Fibroblast of skin of scalp (primary cell): ENCODE data around the gene CDC42EP5. TPM values are rescaled to one million over a fixed set of nuclear protein-coding genes. Genes with fewer than 3 reads are reported as not detected.
"Not testable (repeated sequence)": the region's sequence is repeated elsewhere in the genome, so short reads cannot be mapped to it uniquely, and the experiment has no call there.

Source experiments
- DNase-seq: peaks from one replicate; pipeline ENCODE4 v3.0.0-alpha.2; 2013
- polyA plus RNA-seq, 2 experiments: library from polyadenylated mRNA; unstranded; fragments of 120-200 nt; gene quantifications; one replicate each; pipeline ENCODE4 v1.2.1, GENCODE V29; 2013; ENCODE audit not compliant: insufficient read length in 2 of 2

CDC42EP5 gene, protein sequence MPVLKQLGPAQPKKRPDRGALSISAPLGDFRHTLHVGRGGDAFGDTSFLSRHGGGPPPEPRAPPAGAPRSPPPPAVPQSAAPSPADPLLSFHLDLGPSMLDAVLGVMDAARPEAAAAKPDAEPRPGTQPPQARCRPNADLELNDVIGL
- 74.5 TPM for polyA plus RNA-seq (2013, experiment 1 of 2; ENCODE audit: insufficient read length)
- polyA plus RNA-seq (2013, experiment 2 of 2; ENCODE audit: insufficient read length) = 67.7 TPM

- peak; percentile 93 for DNase-seq
Measured at GRCh38 chr19:54473071-54473891, at the start of gene CDC42EP5. Gene CDC42EP5 (minus strand): TSS chr19:54473296. CDS start chr19:54465547, 7,749 bp downstream.

DNA sequence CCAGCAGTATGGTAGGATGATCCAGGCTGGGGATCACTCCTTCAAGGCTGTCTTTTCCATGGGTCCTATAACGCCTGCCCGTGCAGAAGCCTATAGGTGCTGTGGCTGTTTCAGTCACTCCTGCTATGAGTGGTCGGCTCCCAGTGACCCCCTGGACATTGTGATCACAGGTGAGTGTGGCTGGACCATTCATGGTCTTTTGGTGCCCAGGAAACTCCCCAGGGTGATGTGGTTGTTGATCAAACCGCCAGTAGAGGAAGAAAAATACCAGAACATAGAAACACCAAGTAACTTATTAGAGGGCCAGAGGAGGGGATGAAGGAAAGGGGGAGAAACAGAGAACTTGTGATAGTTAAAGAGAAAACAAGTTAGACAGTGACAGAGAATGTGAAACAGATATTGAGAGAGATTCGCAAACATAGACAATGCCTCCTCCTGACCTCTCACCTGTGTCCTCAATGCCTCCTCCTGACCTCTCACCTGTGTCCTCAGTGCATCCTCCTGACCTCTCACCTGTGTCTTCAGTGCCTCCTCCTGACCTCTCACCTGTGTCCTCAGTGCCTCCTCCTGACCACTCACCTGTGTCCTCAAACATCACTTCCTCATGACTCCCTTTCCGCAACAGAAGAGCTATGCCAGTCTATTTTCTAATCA, 48.9 kb upstream of the CDC42EP5 start:
- DNase-seq = no peak

DNA sequence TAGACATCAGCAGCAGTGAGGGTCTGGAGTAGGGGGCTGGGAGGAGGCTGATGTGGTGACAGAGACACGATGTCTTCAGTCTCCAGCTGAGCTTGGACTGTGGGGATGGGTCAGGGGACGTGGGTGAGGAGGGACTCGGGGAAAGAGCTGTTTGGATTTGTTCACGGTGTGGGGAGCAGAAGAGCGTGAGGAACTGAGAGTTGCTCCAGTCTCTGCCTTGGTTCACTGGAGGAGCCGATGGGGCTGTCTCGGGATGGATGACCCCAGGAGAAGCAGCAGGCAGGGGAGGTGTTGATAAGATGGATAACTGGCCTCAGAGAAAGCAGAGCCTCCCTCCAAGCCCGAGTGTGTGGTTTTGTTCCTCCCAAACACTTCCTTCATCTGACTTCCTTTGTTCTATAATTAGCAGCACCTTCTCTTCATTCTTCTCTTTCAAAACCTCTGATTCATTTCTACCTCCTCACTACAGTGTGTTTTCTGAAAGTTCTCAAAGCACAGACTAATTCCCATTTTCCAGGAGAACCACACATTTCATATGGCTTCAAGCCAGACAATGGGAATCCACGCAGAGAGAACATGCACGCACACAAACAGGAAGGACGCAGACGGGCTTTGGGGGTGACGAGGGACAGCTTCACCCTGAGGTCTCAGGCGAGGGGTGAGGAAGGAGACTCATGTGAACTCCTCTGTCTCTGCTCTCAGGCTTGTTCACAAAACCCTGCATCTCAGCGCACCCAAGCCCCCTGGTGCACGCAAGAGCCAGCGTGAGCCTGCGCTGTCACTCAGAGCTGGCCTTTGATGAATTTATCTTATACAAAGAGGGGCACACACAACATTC, 48.1 kb upstream of the CDC42EP5 start:
- DNase-seq = no peak

GRCh38 chr19:54518844-54519243, 45.7 kb upstream of the CDC42EP5 start:
- no peak for DNase-seq

DNA sequence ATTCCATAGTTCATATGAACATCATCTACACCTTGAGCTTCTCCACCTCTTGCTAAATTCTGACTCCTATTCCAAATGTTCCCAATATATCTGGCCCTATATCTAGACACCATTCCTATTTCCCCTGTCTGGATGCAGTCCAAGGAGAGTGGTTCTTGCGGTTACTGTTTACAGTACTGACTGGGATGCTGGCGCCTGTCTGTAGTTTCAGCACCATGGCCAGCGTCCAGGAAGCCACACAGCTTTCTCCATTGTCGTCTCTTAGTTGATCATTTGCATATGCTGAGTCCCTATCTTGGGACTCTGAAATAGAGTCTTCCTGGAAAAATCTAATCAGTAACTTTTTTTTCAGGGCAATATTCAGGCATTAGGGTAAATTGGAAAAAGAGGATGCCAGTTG, 44.4 kb upstream of the CDC42EP5 start:
- peak; percentile 35 for DNase-seq

DNA sequence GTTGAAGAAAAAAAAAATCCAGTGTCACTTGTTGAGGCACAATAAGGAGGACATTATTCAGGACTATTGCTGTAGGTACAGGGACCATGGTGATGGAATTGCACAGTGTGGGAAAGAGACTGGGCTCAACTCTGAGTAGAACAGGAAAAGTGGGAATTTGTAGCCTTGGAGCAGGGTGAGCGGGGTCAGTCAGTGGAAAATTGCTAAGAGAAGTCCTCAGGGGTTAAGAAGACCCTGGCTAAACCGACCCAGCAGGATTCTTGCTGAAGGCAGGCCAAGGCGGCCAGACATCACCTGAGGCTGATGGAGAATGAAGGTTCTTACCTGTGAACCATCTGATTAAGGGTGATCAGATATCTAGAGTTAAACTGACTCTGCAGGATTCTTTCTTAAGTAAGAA, 42.1 kb upstream of the CDC42EP5 start:
- DNase-seq = no peak

GRCh38 chr19:54509200-54509940, 36.3 kb upstream of the CDC42EP5 start:
- DNase-seq = not testable (repeated sequence)

DNA sequence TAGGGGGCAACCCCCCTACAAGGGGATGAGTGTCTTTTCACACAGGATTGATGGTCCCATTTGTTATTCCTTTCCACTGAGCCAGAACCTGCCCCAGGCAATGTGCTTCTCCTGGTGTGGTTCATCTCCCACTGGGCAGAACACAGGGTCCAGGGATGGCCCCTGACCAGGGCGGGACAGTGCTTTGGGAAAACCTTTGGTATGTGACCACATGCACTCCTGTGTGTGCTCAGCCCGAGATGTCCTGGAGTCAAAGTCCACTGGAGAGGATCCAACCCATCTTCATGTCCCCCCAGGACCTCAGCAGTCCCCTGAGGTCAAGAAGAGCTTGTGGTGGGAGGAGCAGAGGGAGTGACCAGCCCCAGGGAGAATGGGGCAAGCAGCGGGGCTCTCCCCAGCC, 35.4 kb upstream of the CDC42EP5 start:
- not testable (repeated sequence) for DNase-seq

DNA sequence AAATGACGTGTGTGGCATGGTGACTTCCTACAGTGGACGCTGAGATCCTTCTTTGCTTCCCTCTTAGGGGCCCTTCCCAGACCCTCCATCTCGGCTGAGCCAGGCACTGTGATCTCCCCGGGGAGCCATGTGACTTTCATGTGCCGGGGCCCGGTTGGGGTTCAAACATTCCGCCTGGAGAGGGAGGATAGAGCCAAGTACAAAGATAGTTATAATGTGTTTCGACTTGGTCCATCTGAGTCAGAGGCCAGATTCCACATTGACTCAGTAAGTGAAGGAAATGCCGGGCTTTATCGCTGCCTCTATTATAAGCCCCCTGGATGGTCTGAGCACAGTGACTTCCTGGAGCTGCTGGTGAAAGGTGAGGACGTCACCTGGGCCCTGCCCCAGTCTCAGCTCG, 34.7 kb upstream of the CDC42EP5 start:
- no peak for DNase-seq

DNA sequence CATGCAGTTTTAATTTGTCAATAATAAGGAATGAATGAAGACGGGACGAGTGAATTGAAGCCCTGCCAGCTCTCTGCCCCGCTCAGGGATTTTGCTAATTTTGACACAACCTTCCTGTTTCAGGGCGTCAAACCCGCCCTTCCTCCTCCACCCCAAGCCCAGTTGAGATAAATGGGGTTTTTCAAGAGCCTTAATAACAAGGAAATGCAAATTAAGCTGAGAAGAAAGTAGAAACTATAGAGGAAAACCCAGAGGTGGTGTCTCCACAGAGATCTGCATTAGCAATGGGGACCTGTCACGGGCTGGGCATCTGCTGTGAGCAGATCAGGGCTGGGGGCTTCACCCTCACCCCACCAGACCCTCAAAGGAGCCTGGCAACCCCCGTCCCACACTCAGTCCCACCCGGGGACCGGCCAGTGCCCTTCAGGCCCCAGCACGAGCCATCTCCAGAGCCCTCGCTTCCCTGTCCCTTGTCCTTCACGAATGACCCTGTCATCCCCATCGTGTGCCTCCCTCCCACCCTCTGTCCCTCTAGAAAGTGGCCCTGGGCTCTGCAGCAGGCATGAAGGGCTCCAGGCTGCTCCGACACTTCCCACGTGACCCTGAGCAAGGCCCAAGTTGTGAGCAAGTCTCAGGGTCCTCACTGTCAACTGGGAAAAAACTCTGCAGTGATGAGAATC, 34.1 kb upstream of the CDC42EP5 start:
- not testable (repeated sequence) for DNase-seq

DNA sequence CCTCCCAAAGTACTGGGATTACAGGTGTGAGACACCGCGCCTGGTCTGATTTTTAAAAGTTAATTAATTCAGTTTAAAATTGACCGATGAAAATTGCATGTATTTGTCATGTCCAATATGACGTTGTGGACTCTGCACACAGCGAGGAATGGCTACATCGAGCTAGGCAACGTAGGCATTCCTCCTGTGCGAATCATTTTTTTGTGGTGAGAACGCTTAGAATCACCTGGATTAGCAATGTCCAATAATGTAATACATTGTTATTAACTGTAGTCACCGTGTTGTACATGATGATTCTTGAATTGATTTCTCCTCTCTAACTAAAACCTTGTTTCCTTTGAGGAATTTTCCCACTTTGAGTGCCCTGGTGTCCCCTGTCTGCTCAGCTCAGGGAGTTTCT, 33.0 kb upstream of the CDC42EP5 start:
- no peak for DNase-seq

DNA sequence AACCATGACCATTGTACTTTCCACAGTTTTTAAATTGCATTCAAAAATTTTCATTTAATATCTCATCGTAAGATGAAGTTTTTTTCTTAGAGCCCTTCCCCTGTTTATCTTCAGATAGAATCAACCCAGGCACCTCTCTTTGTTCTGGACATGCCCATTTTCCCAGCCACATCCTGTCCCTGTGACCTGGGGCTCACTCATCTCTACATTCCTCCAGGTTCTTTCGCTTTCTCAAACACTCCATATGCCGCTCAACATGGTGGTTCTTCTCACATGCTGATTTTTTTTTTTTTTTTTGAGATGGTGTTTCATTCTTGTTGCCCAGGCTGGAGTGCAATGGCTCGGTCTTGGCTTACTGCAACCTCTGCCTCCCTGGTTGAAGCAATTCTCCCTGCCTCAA, 32.4 kb upstream of the CDC42EP5 start:
- DNase-seq = not testable (repeated sequence)

- DNase-seq = no peak
Measured at GRCh38 chr19:54502518-54503048, 29.5 kb upstream of the CDC42EP5 start, which contains the start of gene LAIR2. Gene LAIR2 (plus strand): TSS chr19:54502831. CDS start chr19:54502919, 88 bp downstream.

- not testable (repeated sequence) for DNase-seq
Measured at GRCh38 chr19:54498451-54498772, 25.3 kb upstream of the CDC42EP5 start.

DNA sequence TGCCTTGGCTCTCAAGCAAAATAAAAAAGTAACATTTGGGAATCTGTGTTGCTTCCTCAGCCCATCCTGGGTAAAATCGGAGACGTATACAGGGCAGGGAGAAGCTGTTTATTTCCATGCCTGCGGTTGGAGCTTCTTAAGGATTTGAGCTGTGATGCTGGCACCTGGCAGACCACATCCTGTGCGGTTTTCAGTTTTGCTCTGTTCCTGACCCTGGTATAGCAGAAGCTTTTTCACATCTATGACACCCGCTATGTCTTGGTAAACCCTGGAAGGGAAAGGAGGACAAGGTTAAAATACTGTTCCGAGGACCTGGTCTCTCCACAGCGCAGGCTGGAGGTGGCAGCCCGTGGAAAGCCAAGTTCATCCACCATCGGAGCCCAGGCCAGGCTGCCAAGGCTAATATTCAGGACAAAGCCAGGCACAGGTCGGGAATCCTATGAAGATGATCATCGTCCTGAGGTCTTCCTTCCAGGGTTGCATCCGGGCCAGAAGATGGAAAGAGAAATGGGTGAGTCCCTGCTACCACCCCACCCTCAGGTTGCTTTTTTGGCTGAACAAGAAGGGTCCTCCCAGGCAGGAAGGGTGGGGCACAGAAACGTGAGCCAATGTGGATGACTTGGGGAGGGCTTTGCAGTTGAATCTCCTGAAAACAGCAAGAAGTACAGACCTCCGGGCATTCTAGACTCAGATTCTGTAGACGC, 24.8 kb upstream of the CDC42EP5 start:
- DNase-seq = not testable (repeated sequence)

GRCh38 chr19:54495284-54495683, 22.2 kb upstream of the CDC42EP5 start:
- not testable (repeated sequence) for DNase-seq

GRCh38 chr19:54493967-54494585, 21.0 kb upstream of the CDC42EP5 start:
- DNase-seq = no peak

GRCh38 chr19:54493056-54493455, 20.0 kb upstream of the CDC42EP5 start:
- not testable (repeated sequence) for DNase-seq

- DNase-seq = no peak
Measured at GRCh38 chr19:54492568-54492967, 19.5 kb upstream of the CDC42EP5 start.

DNA sequence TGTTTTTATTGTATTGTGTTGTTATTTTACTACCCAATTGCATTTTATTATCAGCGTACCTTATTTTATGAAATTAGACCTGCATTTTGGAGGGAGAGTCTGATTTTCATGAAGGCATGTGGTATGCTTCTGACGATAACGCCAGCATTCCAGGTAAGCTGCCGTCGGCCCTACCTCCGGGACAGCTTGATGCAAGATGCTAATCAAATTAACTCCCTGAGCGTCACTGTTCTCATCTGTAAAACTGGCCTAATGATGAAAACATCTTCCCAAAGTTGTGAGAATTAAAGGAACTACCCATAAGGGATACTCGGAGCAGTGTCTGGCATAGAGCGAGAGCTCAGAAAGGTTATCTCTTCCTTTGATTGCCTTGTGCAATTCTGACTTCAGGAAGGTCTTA, 16.7 kb upstream of the CDC42EP5 start:
- DNase-seq = no peak
